ENCODE data around the gene KATNIP.

Gene KATNIP

GRCh38 chr16:27543801-27544200 is 6.1 kb upstream of the KATNIP start:
- peaks cover 84% of the 10 kb centered on the region for H3K36me3 ChIP-seq (ENCODE audit: insufficient read depth, low read depth, low read length)

DNA sequence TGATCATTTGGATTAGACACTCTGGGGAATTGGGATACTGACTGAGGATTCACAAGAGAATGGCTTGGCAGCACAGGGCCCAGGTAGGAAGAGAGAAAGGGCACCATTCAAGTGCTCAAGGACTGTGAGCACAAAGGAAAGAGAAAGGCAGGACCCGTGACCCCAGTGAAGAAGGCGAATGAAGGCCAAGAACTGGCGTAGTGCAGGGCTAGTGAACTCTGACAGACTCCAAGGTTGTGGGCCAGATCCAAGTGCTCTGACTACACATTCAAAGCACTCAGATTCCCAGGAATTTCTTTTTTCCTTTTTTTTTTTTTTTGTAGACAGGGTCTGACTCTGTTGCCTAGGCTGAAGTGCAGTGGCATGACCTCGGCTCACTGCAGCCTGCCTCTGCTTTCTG is 5.3 kb upstream of the KATNIP start:
- Histone ChIP-seq H3K27ac (ENCODE audit: low read length) (no peak overlapping the region), H3K9ac (ENCODE audit: low read depth, low read length) (no peak overlapping the region), H3K4me1 (ENCODE audit: insufficient read depth, low read length) (0 out of 2 replicates have a peak, but pooled peaks cover 3% of the 10 kb centered on the region), H3K27me3 (ENCODE audit: insufficient read depth, low read length) (no peaks in the 10 kb centered on the region), H3K4me3 (ENCODE audit: low read length) (no peak overlapping the region), H3K9me3 (ENCODE audit: insufficient read depth, low read depth, low read length) (no peaks in the 10 kb centered on the region), H3K36me3 (ENCODE audit: insufficient read depth, low read depth, low read length) (peaks cover 75% of the 10 kb centered on the region)

More at GRCh38 chr16:27543801-27544200, 6.1 kb upstream of the KATNIP start:
- no peak overlapping the region for H3K27ac ChIP-seq (ENCODE audit: low read length)
- H3K9me3 ChIP-seq (ENCODE audit: insufficient read depth, low read depth, low read length) = no peaks in the 10 kb centered on the region
- H3K4me3 ChIP-seq (ENCODE audit: low read length) = no peak overlapping the region
- 0 out of 2 replicates have a peak, but pooled peaks cover 3% of the 10 kb centered on the region for H3K4me1 ChIP-seq (ENCODE audit: insufficient read depth, low read length)
- H3K27me3 ChIP-seq (ENCODE audit: insufficient read depth, low read length) = no peaks in the 10 kb centered on the region
- H3K9ac ChIP-seq (ENCODE audit: low read depth, low read length) = no peak overlapping the region

DNA sequence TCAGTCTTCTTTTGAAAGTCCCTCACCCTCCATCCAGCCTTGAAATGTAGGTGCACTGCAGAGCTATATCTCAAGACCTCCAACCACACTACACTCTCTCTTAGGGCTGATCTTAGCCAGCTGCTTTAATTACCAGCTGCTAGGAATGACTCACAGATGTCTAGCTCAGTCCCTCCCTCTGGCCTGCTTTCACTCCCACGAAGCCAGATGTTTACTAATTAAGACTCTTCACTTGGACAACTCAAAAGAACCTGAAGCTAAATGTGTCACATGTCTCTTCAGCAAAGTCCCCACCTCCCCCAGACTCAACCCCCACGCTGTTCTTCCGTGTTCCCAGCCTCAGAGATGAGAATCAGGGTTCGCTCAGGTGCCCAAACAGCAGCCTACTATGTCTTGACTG is 2.8 kb upstream of the KATNIP start:
- Histone ChIP-seq H3K27ac (ENCODE audit: low read length) (no peak overlapping the region), H3K9ac (ENCODE audit: low read depth, low read length) (no peak overlapping the region), H3K4me1 (ENCODE audit: insufficient read depth, low read length) (0 out of 2 replicates have a peak, but pooled peaks cover 3% of the 10 kb centered on the region), H3K27me3 (ENCODE audit: insufficient read depth, low read length) (no peaks in the 10 kb centered on the region), H3K4me3 (ENCODE audit: low read length) (no peak overlapping the region), H3K36me3 (ENCODE audit: insufficient read depth, low read depth, low read length) (peaks cover 51% of the 10 kb centered on the region), H3K9me3 (ENCODE audit: insufficient read depth, low read depth, low read length) (no peaks in the 10 kb centered on the region)

DNA sequence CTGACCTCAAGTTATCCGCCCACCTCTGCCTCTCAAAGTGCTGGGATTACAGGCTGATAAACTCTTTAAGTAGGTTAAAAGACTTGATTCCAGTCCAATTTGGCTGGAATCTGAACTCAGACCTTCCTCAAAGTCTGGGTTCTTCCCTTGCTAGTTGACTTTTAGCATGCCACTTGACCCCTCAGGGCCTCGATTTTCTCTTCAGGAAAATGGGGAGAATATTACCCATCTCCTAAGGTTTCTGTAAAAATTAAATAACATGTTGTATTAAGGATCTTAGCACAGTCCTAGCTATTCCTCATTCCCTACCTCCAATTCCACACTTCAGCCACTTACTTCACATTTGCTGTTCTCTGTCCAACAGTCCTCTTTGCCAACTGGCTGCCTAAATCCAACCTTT is 2.1 kb upstream of the KATNIP start:
- H3K9me3 ChIP-seq (ENCODE audit: insufficient read depth, low read depth, low read length) = no peaks in the 10 kb centered on the region

DNA sequence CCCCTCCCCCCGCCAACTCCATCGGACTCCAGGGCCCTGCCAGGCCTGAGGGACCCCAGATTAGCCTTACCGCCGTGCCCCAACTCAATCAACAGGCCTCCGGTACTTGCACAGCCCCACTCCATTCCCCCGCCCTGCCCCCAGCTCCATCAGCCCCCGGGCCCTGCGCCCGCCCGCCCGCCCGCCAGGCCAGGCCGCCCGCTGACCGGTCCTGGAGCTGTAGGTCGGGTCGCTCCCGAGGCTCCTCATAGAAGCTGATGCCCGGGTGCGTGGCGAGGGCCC is 539 bp upstream of the KATNIP start:
- Histone ChIP-seq H3K4me3 (ENCODE audit: low read length) (peak overlapping the region; percentile 100), H3K27me3 (ENCODE audit: insufficient read depth, low read length) (no peaks in the 10 kb centered on the region), H3K36me3 (ENCODE audit: insufficient read depth, low read depth, low read length) (peaks cover 28% of the 10 kb centered on the region), H3K4me1 (ENCODE audit: insufficient read depth, low read length) (0 out of 2 replicates have a peak, but pooled peaks cover 3% of the 10 kb centered on the region), H3K27ac (ENCODE audit: low read length) (peak overlapping the region; percentile 14), H3K9me3 (ENCODE audit: insufficient read depth, low read depth, low read length) (no peaks in the 10 kb centered on the region), H3K9ac (ENCODE audit: low read depth, low read length) (peak overlapping the region; percentile 94)

More for the DNA sequence above, 2.1 kb upstream of the KATNIP start:
- Histone ChIP-seq H3K36me3 (ENCODE audit: insufficient read depth, low read depth, low read length) (peaks cover 44% of the 10 kb centered on the region), H3K27me3 (ENCODE audit: insufficient read depth, low read length) (no peaks in the 10 kb centered on the region), H3K4me3 (ENCODE audit: low read length) (no peak overlapping the region), H3K4me1 (ENCODE audit: insufficient read depth, low read length) (0 out of 2 replicates have a peak, but pooled peaks cover 3% of the 10 kb centered on the region), H3K27ac (ENCODE audit: low read length) (no peak overlapping the region), H3K9ac (ENCODE audit: low read depth, low read length) (no peak overlapping the region)

GRCh38 chr16:27550582-27550920 is 607 bp downstream of the KATNIP start:
- Histone ChIP-seq H3K4me3 (ENCODE audit: low read length) (peak overlapping the region; percentile 100), H3K9ac (ENCODE audit: low read depth, low read length) (peak overlapping the region; percentile 97; the same call in 1 of the 2 replicates), H3K4me1 (ENCODE audit: insufficient read depth, low read length) (0 out of 2 replicates have a peak, but pooled peaks cover 3% of the 10 kb centered on the region), H3K27me3 (ENCODE audit: insufficient read depth, low read length) (no peaks in the 10 kb centered on the region), H3K27ac (ENCODE audit: low read length) (peak overlapping the region; percentile 75), H3K36me3 (ENCODE audit: insufficient read depth, low read depth, low read length) (peaks cover 17% of the 10 kb centered on the region), H3K9me3 (ENCODE audit: insufficient read depth, low read depth, low read length) (no peaks in the 10 kb centered on the region)

- peak overlapping the region; percentile 100 for H3K4me3 ChIP-seq (ENCODE audit: low read length)
- no peak overlapping the region for H3K27ac ChIP-seq (ENCODE audit: low read length)
- H3K27me3 ChIP-seq (ENCODE audit: insufficient read depth, low read length) = no peaks in the 10 kb centered on the region
- H3K36me3 ChIP-seq (ENCODE audit: insufficient read depth, low read depth, low read length) = peaks cover 12% of the 10 kb centered on the region; the same call in 1 of the 2 replicates
- peak overlapping the region; percentile 97; the same call in 1 of the 2 replicates for H3K9ac ChIP-seq (ENCODE audit: low read depth, low read length)
- H3K9me3 ChIP-seq (ENCODE audit: insufficient read depth, low read depth, low read length) = no peaks in the 10 kb centered on the region
- 0 out of 2 replicates have a peak, but pooled peaks cover 3% of the 10 kb centered on the region for H3K4me1 ChIP-seq (ENCODE audit: insufficient read depth, low read length)
Measured at GRCh38 chr16:27551036-27551435, 1.1 kb downstream of the KATNIP start.

DNA sequence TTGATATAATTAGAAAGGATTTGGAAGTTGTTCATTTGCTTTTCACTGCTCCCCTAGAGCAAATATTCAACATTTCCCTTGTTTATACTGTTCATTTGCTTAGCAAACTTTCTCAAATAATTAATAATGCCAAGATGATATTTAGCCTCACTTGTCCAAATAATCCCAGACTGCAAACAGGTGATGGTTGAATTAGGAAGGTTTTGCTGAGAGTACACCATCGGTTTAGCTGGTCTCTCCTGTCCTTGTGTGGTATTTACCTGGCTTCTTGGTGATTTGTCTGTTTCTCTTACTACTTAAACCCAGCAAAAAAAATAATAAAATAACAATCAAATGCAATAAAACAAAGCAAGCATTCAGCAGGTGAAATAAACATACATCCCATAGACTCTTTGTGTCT is 6.5 kb downstream of the KATNIP start:
- no peaks in the 10 kb centered on the region for H3K9me3 ChIP-seq (ENCODE audit: insufficient read depth, low read depth, low read length)
- no peak overlapping the region for H3K9ac ChIP-seq (ENCODE audit: low read depth, low read length)
- H3K27ac ChIP-seq (ENCODE audit: low read length) = no peak overlapping the region
- H3K4me1 ChIP-seq (ENCODE audit: insufficient read depth, low read length) = no peaks in the 10 kb centered on the region
- no peaks in the 10 kb centered on the region for H3K36me3 ChIP-seq (ENCODE audit: insufficient read depth, low read depth, low read length)
- no peaks in the 10 kb centered on the region for H3K27me3 ChIP-seq (ENCODE audit: insufficient read depth, low read length)
- no peak overlapping the region for H3K4me3 ChIP-seq (ENCODE audit: low read length)

DNA sequence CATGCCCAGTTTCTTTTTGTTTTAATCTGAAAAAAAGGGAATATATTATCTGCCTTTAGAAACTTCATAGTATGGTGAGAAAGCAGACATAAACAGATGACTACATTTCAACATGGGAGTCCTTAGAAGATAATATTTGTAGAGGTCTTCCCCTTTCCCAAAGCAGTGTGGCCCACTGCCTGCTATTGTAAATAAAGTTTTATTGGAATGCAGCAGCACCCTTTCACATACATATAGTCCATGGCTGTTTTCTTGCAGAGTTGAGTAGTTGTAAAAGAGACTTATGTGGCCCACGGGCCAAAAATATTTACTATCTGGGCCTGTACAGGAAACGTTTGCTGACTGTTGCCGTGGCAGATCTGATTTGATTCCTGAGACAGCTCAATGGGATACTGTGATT is 8.5 kb downstream of the KATNIP start:
- no peak overlapping the region for H3K4me3 ChIP-seq (ENCODE audit: low read length)
- H3K4me1 ChIP-seq (ENCODE audit: insufficient read depth, low read length) = no peaks in the 10 kb centered on the region
- H3K9me3 ChIP-seq (ENCODE audit: insufficient read depth, low read depth, low read length) = no peaks in the 10 kb centered on the region
- H3K9ac ChIP-seq (ENCODE audit: low read depth, low read length) = no peak overlapping the region
- H3K27me3 ChIP-seq (ENCODE audit: insufficient read depth, low read length) = no peaks in the 10 kb centered on the region
- H3K27ac ChIP-seq (ENCODE audit: low read length) = no peak overlapping the region
- no peaks in the 10 kb centered on the region for H3K36me3 ChIP-seq (ENCODE audit: insufficient read depth, low read depth, low read length)

- Histone ChIP-seq H3K4me3 (ENCODE audit: low read length) (no peak overlapping the region), H3K36me3 (ENCODE audit: insufficient read depth, low read depth, low read length) (no peaks in the 10 kb centered on the region), H3K27me3 (ENCODE audit: insufficient read depth, low read length) (no peaks in the 10 kb centered on the region), H3K9ac (ENCODE audit: low read depth, low read length) (no peak overlapping the region), H3K27ac (ENCODE audit: low read length) (no peak overlapping the region), H3K4me1 (ENCODE audit: insufficient read depth, low read length) (no peaks in the 10 kb centered on the region), H3K9me3 (ENCODE audit: insufficient read depth, low read depth, low read length) (no peaks in the 10 kb centered on the region)
Measured at GRCh38 chr16:27558932-27559331, 9.0 kb downstream of the KATNIP start.

GRCh38 chr16:27561216-27561615 is 11.3 kb downstream of the KATNIP start:
- Histone ChIP-seq H3K9me3 (ENCODE audit: insufficient read depth, low read depth, low read length) (no peaks in the 10 kb centered on the region), H3K9ac (ENCODE audit: low read depth, low read length) (no peak overlapping the region), H3K36me3 (ENCODE audit: insufficient read depth, low read depth, low read length) (no peaks in the 10 kb centered on the region), H3K4me3 (ENCODE audit: low read length) (no peak overlapping the region), H3K27ac (ENCODE audit: low read length) (no peak overlapping the region), H3K4me1 (ENCODE audit: insufficient read depth, low read length) (no peaks in the 10 kb centered on the region), H3K27me3 (ENCODE audit: insufficient read depth, low read length) (no peaks in the 10 kb centered on the region)

- no peaks in the 10 kb centered on the region for H3K27me3 ChIP-seq (ENCODE audit: insufficient read depth, low read length)
- H3K9ac ChIP-seq (ENCODE audit: low read depth, low read length) = no peak overlapping the region
- no peak overlapping the region for H3K4me3 ChIP-seq (ENCODE audit: low read length)
- no peak overlapping the region for H3K27ac ChIP-seq (ENCODE audit: low read length)
- no peaks in the 10 kb centered on the region for H3K4me1 ChIP-seq (ENCODE audit: insufficient read depth, low read length)
- no peaks in the 10 kb centered on the region; the same call in 1 of the 2 replicates for H3K36me3 ChIP-seq (ENCODE audit: insufficient read depth, low read depth, low read length)
- no peaks in the 10 kb centered on the region for H3K9me3 ChIP-seq (ENCODE audit: insufficient read depth, low read depth, low read length)
Measured at GRCh38 chr16:27564224-27564623, 14.3 kb downstream of the KATNIP start.
